GM12878 (cell line): ENCODE measurements around the gene PPT1. TPM values are rescaled to one million over a fixed set of nuclear protein-coding genes. Genes with fewer than 3 reads are reported as not detected.
"Not testable (repeated sequence)": the region's sequence is repeated elsewhere in the genome, so short reads cannot be mapped to it uniquely, and the experiment has no call there.

ENCODE experiments used
- ATAC-seq: fragments of 200-7000 bp; cut with Tn5 transposase; 3 replicates; pipeline ENCODE4 v1.9.1; 2020; ENCODE audit warnings: mild to moderate bottlenecking, moderate library complexity
- BruUV-seq: library from RNA; stranded (reverse); fragments of 400-500 nt; replicated peaks from 2 replicates; lab custom pipeline; 2021; lab: Mats Ljungman, UMichigan
- CTCF ChIA-PET: fragments of 300-600 bp; sonication (Branson Sonifier 250); formaldehyde crosslinking; extraction: SDS; loops from one replicate; lab custom pipeline; 2021; ENCODE audit warnings: inconsistent platforms; lab: Yijun Ruan, JAX
- POLR2A ChIA-PET: fragments of 350-600 bp; formaldehyde crosslinking; extraction: SDS; loops from one replicate; lab custom pipeline; 2021; ENCODE audit warnings: inconsistent platforms; lab: Charles Lee
- RAD21 ChIA-PET: fragments of 300-600 bp; sonication (Branson Sonifier 250); formaldehyde crosslinking; loops from one replicate; lab custom pipeline; 2023; ENCODE audit warnings: antibody characterized with exemption; ENCODE audit not compliant: unreplicated experiment; lab: Charles Lee
- SMC1A ChIA-PET: fragments of 300-600 bp; sonication (Branson Sonifier 250); formaldehyde crosslinking; loops from one replicate; lab custom pipeline; 2023; ENCODE audit not compliant: unreplicated experiment, uncharacterized antibody; lab: Charles Lee
- DNase-seq: peaks from one replicate; pipeline ENCODE4 v3.0.0-alpha.2; 2011; ENCODE audit warnings: low read depth, low spot score
- FAIRE-seq: peaks from 3 replicates; lab custom pipeline; 2011; peaks lifted over from hg19 to GRCh38; lab: Jason Lieb, UNC
- H2AFZ ChIP-seq: 2 replicates; pipeline ENCODE4 v1.6.0; 2011; ENCODE audit warnings: low read depth, low read length, control low read depth; ENCODE audit not compliant: control insufficient read depth
- H3K27ac ChIP-seq: 2 replicates; pipeline ENCODE4 v1.5.1; 2011; ENCODE audit warnings: control low read depth; ENCODE audit not compliant: control insufficient read depth, insufficient read depth
- H3K27me3 ChIP-seq, 2 experiments: replicated peaks in 1 of 2; 2 replicates each; pipeline versions ENCODE4 v1.6.0 to v1.6.1; 2011; ENCODE audit warnings: low read length in 1 of 2; ENCODE audit not compliant: control insufficient read depth in 2 of 2, insufficient read depth in 2 of 2
- H3K36me3 ChIP-seq, 2 experiments: 2 replicates each; pipeline ENCODE4 v1.5.1; 2011; ENCODE audit warnings: low read length in 1 of 2; ENCODE audit not compliant: control insufficient read depth in 2 of 2, insufficient read depth in 2 of 2
- H3K4me1 ChIP-seq: 2 replicates; pipeline ENCODE4 v1.6.1; 2011; ENCODE audit warnings: mild to moderate bottlenecking, low read length, moderate library complexity, mixed read lengths; ENCODE audit not compliant: control insufficient read depth, insufficient read depth
- H3K4me2 ChIP-seq: 2 replicates; pipeline ENCODE4 v1.6.0; 2011; ENCODE audit warnings: control low read depth; ENCODE audit not compliant: control insufficient read depth, insufficient read depth
- H3K4me3 ChIP-seq: fragments of 200-600 bp; sonication (generic); 2 replicates; pipeline ENCODE4 v1.5.1; 2016
- H3K79me2 ChIP-seq: 2 replicates; pipeline ENCODE4 v1.6.0; 2011; ENCODE audit warnings: low read length; ENCODE audit not compliant: control insufficient read depth, insufficient read depth
- H3K9ac ChIP-seq: 2 replicates; pipeline ENCODE4 v1.8.0; 2011; ENCODE audit warnings: low read length, control low read depth, mixed read lengths; ENCODE audit not compliant: control insufficient read depth, insufficient read depth
- H3K9me3 ChIP-seq: replicated peaks from 3 replicates; pipeline ENCODE4 v1.5.1; 2011; ENCODE audit warnings: mild to moderate bottlenecking, low read length; ENCODE audit not compliant: control insufficient read depth, insufficient read depth
- H4K20me1 ChIP-seq: 2 replicates; pipeline ENCODE4 v1.6.0; 2011; ENCODE audit not compliant: control insufficient read depth, insufficient read depth
- BHLHE40 ChIP-seq, 2 experiments: fragments of 450-650 bp in 1 of 2; IDR thresholded peaks; 2 replicates each; pipeline ENCODE4 v1.6.1; 2011 to 2017; ENCODE audit warnings: low read depth in 2 of 2, borderline replicate concordance in 1 of 2, improper control_type of control experiment in 1 of 2, low read length in 1 of 2, mild to moderate bottlenecking in 1 of 2
- HDAC2 ChIP-seq: fragments of 200-600 bp; sonication (generic); IDR thresholded peaks from 2 replicates; pipeline ENCODE4 v1.6.1; 2017
- RAD51 ChIP-seq: fragments of 450-650 bp; IDR thresholded peaks from 2 replicates; pipeline ENCODE4 v1.6.1; 2016; ENCODE audit warnings: moderate library complexity, mild to moderate bottlenecking, inconsistent platforms
- SREBF2 ChIP-seq: IDR thresholded peaks from 2 replicates; pipeline ENCODE4 v1.6.1; 2012; ENCODE audit warnings: mild to moderate bottlenecking, low read length
- TARDBP ChIP-seq: IDR thresholded peaks from 2 replicates; pipeline ENCODE4 v1.6.1; 2016; ENCODE audit warnings: borderline replicate concordance
- YY1 ChIP-seq: IDR thresholded peaks from 2 replicates; pipeline ENCODE4 v1.6.1; 2011; ENCODE audit warnings: low read depth, mild to moderate bottlenecking, low read length
- ZNF24 ChIP-seq: fragments of 450-650 bp; IDR thresholded peaks from 2 replicates; pipeline ENCODE4 v1.6.1; 2017; ENCODE audit warnings: antibody characterized with exemption, mild to moderate bottlenecking
- ZNF274 ChIP-seq: IDR thresholded peaks from one replicate; pipeline ENCODE4 v1.8.0; 2011; ENCODE audit not compliant: insufficient read length, insufficient read depth
- WGBS: methylation state at CpG from one replicate; pipeline ENCODE4 v1.1.6; 2016; ENCODE audit warnings: low lambda C conversion rate; ENCODE audit not compliant: insufficient replicate concordance, insufficient coverage; ENCODE audit errors: missing lambda C conversion rate; 5-methylcytosine and 5-hydroxymethylcytosine counted together
- in situ Hi-C: fragments of 300-500 bp; cut with MboI; formaldehyde crosslinking; loops from 9 replicates; pipeline ENCODE4 v1.14.3; 2018; ENCODE audit warnings: mixed read lengths
- intact Hi-C: fragments of 100-400 bp; cut with micrococcal nuclease; formaldehyde crosslinking; loops from one replicate; pipeline ENCODE4 v1.14.2; 2022; ENCODE audit not compliant: unreplicated experiment
- polyA plus RNA-seq, 11 experiments: library from polyadenylated mRNA; depleted of rRNA in 4 of 11; unstranded in 6 of 11; stranded (reverse) in 5 of 11; fragments of >200 nt; fragmentation: Nextera tagmentation in 4 of 11; fragmentation: Illumina TruSeq in 1 of 11; extraction: Ambion mirVana in 4 of 11; extraction: Trizol in 1 of 11; gene quantifications; 1 replicate in 1 of 11; 2 replicates in 10 of 11; pipeline versions ENCODE4 v1.2.1 to v1.2.3, GENCODE V29; 2011 to 2016; ENCODE audit warnings: inconsistent platforms in 2 of 11, missing spikeins in 2 of 11, low read depth in 1 of 11
- total RNA-seq, 4 experiments: library from RNA; depleted of rRNA in 3 of 4; stranded (reverse); fragments of >200 nt in 3 of 4; fragmentation: Illumina TruSeq in 1 of 4; extraction: Trizol in 1 of 4; gene quantifications; 2 replicates each; pipeline versions ENCODE4 v1.2.1 to v1.2.3, GENCODE V29; 2013 to 2021
- TF ChIP-seq, protein P1 (sequence below): fragments of 450-650 bp; IDR thresholded peaks from 2 replicates; pipeline ENCODE4 v1.6.1; 2017; ENCODE audit warnings: borderline replicate concordance
- TF ChIP-seq, protein P2 (sequence below): fragments of 450-650 bp; conservative IDR thresholded peaks from 2 replicates; pipeline ENCODE4 v1.6.1; 2017; ENCODE audit warnings: mild to moderate bottlenecking, moderate library complexity
- TF ChIP-seq, protein P3 (sequence below): fragments of 450-650 bp; IDR thresholded peaks from 2 replicates; pipeline ENCODE4 v1.6.1; 2016; ENCODE audit warnings: mild to moderate bottlenecking

PPT1 gene
- total and polyA plus RNA-seq, 10 of the 15 experiments (the other 5 are each of a cell fraction or from before 2014, with no cell fraction given): 50.4 to 147 (median 103) TPM

DNA sequence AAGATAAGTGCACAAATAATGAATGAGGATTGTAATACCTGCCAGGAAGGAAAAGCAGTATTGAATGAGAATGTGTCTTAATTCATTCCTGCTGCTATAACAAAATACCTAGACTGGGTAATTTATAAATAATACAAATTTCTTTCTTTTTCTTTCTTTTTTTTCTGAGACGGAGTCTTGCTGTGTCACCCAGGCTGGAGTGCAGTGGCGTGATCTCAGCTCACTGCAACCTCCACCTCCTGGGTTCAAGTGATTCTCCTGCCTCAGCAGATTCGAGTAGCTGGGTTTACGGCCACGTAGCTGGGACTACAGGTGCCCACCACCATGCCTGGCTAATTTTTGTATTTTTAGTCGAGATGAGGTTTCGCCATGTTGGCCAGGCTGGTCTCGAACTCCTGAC is 59.8 kb downstream of the PPT1 start:
- Histone ChIP-seq H3K79me2 (peaks cover 20% of the 10 kb centered on the region), H3K4me1 (peaks cover 17% of the 10 kb centered on the region)
- H3K9ac ChIP-seq, H3K4me2 ChIP-seq, H3K36me3 ChIP-seq, FAIRE-seq, H3K27ac ChIP-seq, intact Hi-C loops, H3K9me3 ChIP-seq, H4K20me1 ChIP-seq, H3K27me3 ChIP-seq, RAD21 ChIA-PET, ATAC-seq, BruUV-seq, H2AFZ ChIP-seq, DNase-seq, H3K4me3 ChIP-seq: not testable (repeated sequence)
- ChIA-PET SMC1A (interaction anchor here (1.6 to 4.7 kb wide), 3 partner anchors 23 to 118 kb away, joined by 5 to 25 read pairs (median 11); no protein-coding TSS in a partner anchor), CTCF (interaction anchor here (1.0 to 4.6 kb wide), 3 partner anchors 23 to 118 kb away, joined by 3 to 31 read pairs (median 3); no protein-coding TSS in a partner anchor), POLR2A (interaction anchor here (0.7 kb wide), 1 partner anchor 11 kb away, joined by 3 read pairs; no protein-coding TSS in a partner anchor)
- WGBS: 97% methylated on average over 8 of the region's 8 CpGs
- in situ Hi-C loops: loop anchor here (5.0 kb wide), 1 partner anchor 115 kb away; no protein-coding TSS in a partner anchor

DNA sequence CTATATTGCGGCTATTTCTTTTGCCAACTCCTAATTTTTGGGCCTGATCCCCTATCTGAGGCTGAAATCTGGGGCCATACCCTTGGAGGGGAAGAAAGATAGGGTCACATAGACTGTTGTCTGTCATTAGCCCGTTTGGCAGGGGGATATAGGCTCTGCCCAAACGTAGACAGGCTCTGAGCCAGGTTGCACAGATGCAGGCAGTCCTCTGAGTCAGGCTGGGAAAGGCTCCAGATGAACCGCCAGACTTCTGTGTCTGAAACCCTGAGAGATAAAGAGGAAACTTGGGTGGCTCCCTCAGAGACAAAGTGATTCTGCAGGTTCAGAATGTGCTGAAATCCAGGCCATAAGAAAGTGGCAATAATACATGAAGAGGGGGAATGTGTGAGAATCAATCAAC is 60.5 kb downstream of the PPT1 start:
- intact Hi-C loops (no loop called here), in situ Hi-C loops (loop anchor here (5.0 kb wide), 1 partner anchor 114 kb away; no protein-coding TSS in a partner anchor)
- Histone ChIP-seq H4K20me1 (no peaks in the 10 kb centered on the region), H3K4me2 (no peak overlapping the region), H3K9me3 (no peaks in the 10 kb centered on the region), H3K4me1 (peaks cover 17% of the 10 kb centered on the region), H3K4me3 (no peak overlapping the region), H3K79me2 (peaks cover 13% of the 10 kb centered on the region), H3K9ac (no peak overlapping the region), H3K27ac (no peak overlapping the region), H2AFZ (no peak overlapping the region), H3K27me3 (no peaks in the 10 kb centered on the region), H3K36me3 (no peaks in the 10 kb centered on the region)
- ChIA-PET POLR2A (no interaction called here), SMC1A (interaction anchor here (2.1 to 4.7 kb wide), 2 partner anchors 24 to 117 kb away, joined by 11 to 25 read pairs; no protein-coding TSS in a partner anchor), CTCF (interaction anchor here (1.0 to 4.6 kb wide), 2 partner anchors 24 to 117 kb away, joined by 3 to 31 read pairs; no protein-coding TSS in a partner anchor), RAD21 (no interaction called here)
- FAIRE-seq: no peak
- BruUV-seq: no TSS peak
- 68% methylated on average over 4 of the region's 4 CpGs for WGBS
- no peak for DNase-seq
- ATAC-seq: no peak
- TF ChIP-seq, protein P1, sequence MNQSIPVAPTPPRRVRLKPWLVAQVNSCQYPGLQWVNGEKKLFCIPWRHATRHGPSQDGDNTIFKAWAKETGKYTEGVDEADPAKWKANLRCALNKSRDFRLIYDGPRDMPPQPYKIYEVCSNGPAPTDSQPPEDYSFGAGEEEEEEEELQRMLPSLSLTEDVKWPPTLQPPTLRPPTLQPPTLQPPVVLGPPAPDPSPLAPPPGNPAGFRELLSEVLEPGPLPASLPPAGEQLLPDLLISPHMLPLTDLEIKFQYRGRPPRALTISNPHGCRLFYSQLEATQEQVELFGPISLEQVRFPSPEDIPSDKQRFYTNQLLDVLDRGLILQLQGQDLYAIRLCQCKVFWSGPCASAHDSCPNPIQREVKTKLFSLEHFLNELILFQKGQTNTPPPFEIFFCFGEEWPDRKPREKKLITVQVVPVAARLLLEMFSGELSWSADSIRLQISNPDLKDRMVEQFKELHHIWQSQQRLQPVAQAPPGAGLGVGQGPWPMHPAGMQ: no peak
- no peak for TF ChIP-seq ZNF274
- TF ChIP-seq RAD51: no peak
- no peak for TF ChIP-seq SREBF2
- TF ChIP-seq BHLHE40 (IDR thresholded peaks at IDR 0.05; ENCODE audit: borderline replicate concordance in 1 of 2, low read depth in 2 of 2, low read length in 1 of 2): no peak
- TF ChIP-seq TARDBP: no peak
- TF ChIP-seq, protein P2, sequence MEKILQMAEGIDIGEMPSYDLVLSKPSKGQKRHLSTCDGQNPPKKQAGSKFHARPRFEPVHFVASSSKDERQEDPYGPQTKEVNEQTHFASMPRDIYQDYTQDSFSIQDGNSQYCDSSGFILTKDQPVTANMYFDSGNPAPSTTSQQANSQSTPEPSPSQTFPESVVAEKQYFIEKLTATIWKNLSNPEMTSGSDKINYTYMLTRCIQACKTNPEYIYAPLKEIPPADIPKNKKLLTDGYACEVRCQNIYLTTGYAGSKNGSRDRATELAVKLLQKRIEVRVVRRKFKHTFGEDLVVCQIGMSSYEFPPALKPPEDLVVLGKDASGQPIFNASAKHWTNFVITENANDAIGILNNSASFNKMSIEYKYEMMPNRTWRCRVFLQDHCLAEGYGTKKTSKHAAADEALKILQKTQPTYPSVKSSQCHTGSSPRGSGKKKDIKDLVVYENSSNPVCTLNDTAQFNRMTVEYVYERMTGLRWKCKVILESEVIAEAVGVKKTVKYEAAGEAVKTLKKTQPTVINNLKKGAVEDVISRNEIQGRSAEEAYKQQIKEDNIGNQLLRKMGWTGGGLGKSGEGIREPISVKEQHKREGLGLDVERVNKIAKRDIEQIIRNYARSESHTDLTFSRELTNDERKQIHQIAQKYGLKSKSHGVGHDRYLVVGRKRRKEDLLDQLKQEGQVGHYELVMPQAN: no peak
- no peak for TF ChIP-seq YY1
- no peak for TF ChIP-seq HDAC2
- TF ChIP-seq, protein P3, sequence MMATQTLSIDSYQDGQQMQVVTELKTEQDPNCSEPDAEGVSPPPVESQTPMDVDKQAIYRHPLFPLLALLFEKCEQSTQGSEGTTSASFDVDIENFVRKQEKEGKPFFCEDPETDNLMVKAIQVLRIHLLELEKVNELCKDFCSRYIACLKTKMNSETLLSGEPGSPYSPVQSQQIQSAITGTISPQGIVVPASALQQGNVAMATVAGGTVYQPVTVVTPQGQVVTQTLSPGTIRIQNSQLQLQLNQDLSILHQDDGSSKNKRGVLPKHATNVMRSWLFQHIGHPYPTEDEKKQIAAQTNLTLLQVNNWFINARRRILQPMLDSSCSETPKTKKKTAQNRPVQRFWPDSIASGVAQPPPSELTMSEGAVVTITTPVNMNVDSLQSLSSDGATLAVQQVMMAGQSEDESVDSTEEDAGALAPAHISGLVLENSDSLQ: no peak
- no peak for TF ChIP-seq ZNF24
